HG02885 (cell line): ENCODE measurements around the gene TASP1.

ENCODE experiments used
- ATAC-seq: cut with Tn5 transposase; IDR thresholded peaks from one replicate; pipeline ENCODE4 v1.9.1; 2021; ENCODE audit warnings: mild to moderate bottlenecking; ENCODE audit not compliant: unreplicated experiment, poor library complexity

Gene TASP1

GRCh38 chr20:13580707-13581106 lies 58.0 kb downstream of the TASP1 start:
- no peak for ATAC-seq

GRCh38 chr20:13574071-13574470 lies 64.7 kb downstream of the TASP1 start:
- no peak for ATAC-seq

- ATAC-seq, result no peak
Observed at GRCh38 chr20:13571662-13572061, 67.1 kb downstream of the TASP1 start.

GRCh38 chr20:13567663-13568062 lies 71.1 kb downstream of the TASP1 start:
- ATAC-seq, result no peak

- ATAC-seq, result no peak
Observed at GRCh38 chr20:13563854-13564253, 74.9 kb downstream of the TASP1 start.

- ATAC-seq, result no peak
Observed at GRCh38 chr20:13554706-13555105, 84.0 kb downstream of the TASP1 start.

- ATAC-seq, result no peak
Observed at GRCh38 chr20:13554076-13554475, 84.7 kb downstream of the TASP1 start.

- no peak for ATAC-seq
Observed at GRCh38 chr20:13552061-13552460, 86.7 kb downstream of the TASP1 start.

GRCh38 chr20:13549451-13549850 lies 89.3 kb downstream of the TASP1 start:
- no peak for ATAC-seq

GRCh38 chr20:13546497-13547131 lies 92.1 kb downstream of the TASP1 start:
- peak; percentile 81 for ATAC-seq

GRCh38 chr20:13545790-13546189 lies 92.9 kb downstream of the TASP1 start:
- no peak for ATAC-seq

GRCh38 chr20:13543783-13544182 lies 94.9 kb downstream of the TASP1 start:
- no peak for ATAC-seq

- ATAC-seq, result no peak
Observed at GRCh38 chr20:13535627-13536026, 103.1 kb downstream of the TASP1 start.

- ATAC-seq, result no peak
Observed at GRCh38 chr20:13533946-13534345, 104.8 kb downstream of the TASP1 start.

- no peak for ATAC-seq
Observed at GRCh38 chr20:13530146-13530545, 108.6 kb downstream of the TASP1 start.

GRCh38 chr20:13526551-13526950 lies 112.2 kb downstream of the TASP1 start:
- ATAC-seq, result no peak

- ATAC-seq, result no peak
Observed at GRCh38 chr20:13525225-13525940, 113.3 kb downstream of the TASP1 start.

GRCh38 chr20:13524339-13524738 lies 114.4 kb downstream of the TASP1 start:
- no peak for ATAC-seq

GRCh38 chr20:13517831-13518230 lies 120.9 kb downstream of the TASP1 start:
- ATAC-seq, result no peak

- no peak for ATAC-seq
Observed at GRCh38 chr20:13515796-13516558, 122.8 kb downstream of the TASP1 start.

- ATAC-seq, result no peak
Observed at GRCh38 chr20:13515291-13515690, 123.4 kb downstream of the TASP1 start.
